Kidney epithelial cell (primary cell): ENCODE data around the gene TRPC4AP. TPM values are rescaled to one million over a fixed set of nuclear protein-coding genes. Genes with fewer than 3 reads are reported as not detected.

Source experiments
- DNase-seq: peaks from one replicate; pipeline ENCODE4 v3.0.0-alpha.2; 2010; ENCODE audit warnings: low read depth
- H3K27me3 ChIP-seq: 2 replicates; pipeline ENCODE4 v1.6.0; 2011; ENCODE audit warnings: low read length; ENCODE audit not compliant: control insufficient read depth, insufficient read depth
- H3K36me3 ChIP-seq: 2 replicates; pipeline ENCODE4 v1.5.1; 2011; ENCODE audit warnings: low read length; ENCODE audit not compliant: control insufficient read depth, insufficient read depth
- H3K4me3 ChIP-seq: 2 replicates; pipeline ENCODE4 v1.5.1; 2011; ENCODE audit warnings: low read depth, mild to moderate bottlenecking, control low read depth, low read length
- total RNA-seq: library from RNA; depleted of rRNA; stranded (reverse); fragments of >200 nt; gene quantifications from 2 replicates; pipeline ENCODE4 v1.2.3, GENCODE V29; 2015
- TF ChIP-seq, protein P1 (sequence below): IDR thresholded peaks from 2 replicates; pipeline ENCODE4 v1.5.1; 2011; ENCODE audit warnings: mild to moderate bottlenecking, moderate library complexity, low read length, control low read depth, inconsistent platforms; ENCODE audit not compliant: insufficient read depth, poor library complexity, severe bottlenecking

The TRPC4AP gene
- total RNA-seq, 1 donor from 2014 or later, result 78.8 TPM

DNA sequence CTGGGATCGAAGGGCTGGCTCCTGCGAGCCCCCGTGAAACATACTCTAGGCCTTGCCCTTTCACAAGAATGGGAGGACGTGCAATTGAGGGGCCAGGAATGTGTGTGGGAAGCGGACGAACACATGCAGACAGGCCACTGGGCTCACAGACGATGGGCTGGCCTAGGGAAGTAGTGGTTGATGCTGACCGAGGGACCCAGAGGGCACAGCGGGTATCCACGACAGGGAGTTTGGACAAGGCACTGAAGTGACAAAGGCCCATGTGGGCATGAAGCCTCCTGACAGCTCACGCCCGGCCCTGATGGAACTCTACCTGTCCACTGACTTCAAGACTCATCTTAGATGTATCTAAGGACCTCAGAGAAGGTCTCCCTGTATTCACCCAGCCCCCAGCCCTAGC is 84.7 kb downstream of the TRPC4AP start:
- no peaks in the 10 kb centered on the region for H3K27me3 ChIP-seq
- TF ChIP-seq, protein P1, sequence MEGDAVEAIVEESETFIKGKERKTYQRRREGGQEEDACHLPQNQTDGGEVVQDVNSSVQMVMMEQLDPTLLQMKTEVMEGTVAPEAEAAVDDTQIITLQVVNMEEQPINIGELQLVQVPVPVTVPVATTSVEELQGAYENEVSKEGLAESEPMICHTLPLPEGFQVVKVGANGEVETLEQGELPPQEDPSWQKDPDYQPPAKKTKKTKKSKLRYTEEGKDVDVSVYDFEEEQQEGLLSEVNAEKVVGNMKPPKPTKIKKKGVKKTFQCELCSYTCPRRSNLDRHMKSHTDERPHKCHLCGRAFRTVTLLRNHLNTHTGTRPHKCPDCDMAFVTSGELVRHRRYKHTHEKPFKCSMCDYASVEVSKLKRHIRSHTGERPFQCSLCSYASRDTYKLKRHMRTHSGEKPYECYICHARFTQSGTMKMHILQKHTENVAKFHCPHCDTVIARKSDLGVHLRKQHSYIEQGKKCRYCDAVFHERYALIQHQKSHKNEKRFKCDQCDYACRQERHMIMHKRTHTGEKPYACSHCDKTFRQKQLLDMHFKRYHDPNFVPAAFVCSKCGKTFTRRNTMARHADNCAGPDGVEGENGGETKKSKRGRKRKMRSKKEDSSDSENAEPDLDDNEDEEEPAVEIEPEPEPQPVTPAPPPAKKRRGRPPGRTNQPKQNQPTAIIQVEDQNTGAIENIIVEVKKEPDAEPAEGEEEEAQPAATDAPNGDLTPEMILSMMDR, result no peak
- H3K4me3 ChIP-seq, result no peak overlapping the region
- peaks cover 5% of the 10 kb centered on the region for H3K36me3 ChIP-seq
- DNase-seq, result no peak

DNA sequence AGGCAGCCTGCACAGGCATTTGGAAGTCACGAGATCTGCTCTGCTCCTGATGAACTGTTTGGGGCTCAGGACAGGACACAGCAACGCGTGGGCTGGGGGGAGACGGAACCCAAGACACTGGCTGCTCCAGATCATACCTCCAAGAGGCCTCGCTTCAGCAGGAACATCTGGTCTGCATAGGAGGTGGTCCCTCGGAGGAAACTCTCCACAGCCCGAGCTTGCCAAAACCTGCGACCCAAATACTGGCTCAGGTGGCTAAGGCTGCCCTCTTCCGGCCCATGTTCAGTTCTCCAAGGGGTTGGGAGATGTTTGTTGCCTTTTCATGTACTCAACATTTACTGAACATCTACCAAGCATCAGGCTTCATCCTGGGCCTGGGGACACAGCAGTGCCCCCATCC is 85.2 kb downstream of the TRPC4AP start:
- Histone ChIP-seq H3K36me3 (peaks cover 5% of the 10 kb centered on the region), H3K27me3 (no peaks in the 10 kb centered on the region), H3K4me3 (no peak overlapping the region)
- TF ChIP-seq, protein P1, result no peak
- no peak for DNase-seq

DNA sequence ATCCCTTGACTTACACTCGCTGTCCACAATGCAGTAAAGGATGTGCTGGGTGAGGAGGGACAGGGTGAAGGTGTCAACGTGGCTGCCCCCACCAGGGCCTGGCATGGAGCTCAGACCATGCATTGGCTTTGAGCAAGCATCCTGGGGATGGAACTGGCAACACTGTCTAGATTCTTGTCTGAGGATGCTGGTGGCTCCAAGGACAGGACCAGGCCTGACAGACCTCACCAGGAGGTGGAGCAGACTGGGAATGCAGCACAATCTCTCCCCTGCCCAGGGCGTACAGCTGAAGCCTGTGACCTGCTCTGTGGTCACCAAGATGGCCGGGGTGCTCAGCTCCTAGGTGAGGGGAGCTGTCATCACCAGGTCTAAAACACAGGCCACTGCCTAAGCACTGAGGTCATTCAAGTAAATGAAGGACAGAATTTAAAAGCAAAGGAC is 86.1 kb downstream of the TRPC4AP start:
- H3K27me3 ChIP-seq, result no peaks in the 10 kb centered on the region
- TF ChIP-seq, protein P1, result no peak
- DNase-seq, result no peak
- H3K36me3 ChIP-seq, result peaks cover 5% of the 10 kb centered on the region
- H3K4me3 ChIP-seq, result no peak overlapping the region

DNA sequence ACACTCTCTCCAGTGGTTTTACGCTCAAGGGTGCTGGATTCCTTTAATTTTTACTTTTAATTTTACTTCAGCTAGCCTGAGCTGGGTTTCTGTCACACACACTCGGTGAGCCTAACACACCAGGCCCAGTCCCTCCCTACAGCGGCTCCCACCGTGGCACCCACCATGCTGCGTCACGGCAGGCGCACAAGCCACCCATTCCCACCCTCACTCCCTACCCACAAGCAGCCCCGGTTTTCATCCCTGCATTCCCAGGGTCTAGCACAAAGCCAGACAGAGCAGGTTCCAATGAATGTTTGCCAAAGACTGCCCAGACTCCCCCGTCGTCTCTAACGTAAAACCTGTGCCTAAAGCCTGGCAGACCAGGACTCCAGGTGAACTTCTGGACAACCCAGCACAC is 86.6 kb downstream of the TRPC4AP start:
- Histone ChIP-seq H3K4me3 (no peak overlapping the region), H3K27me3 (no peaks in the 10 kb centered on the region), H3K36me3 (peaks cover 5% of the 10 kb centered on the region)
- DNase-seq, result no peak
- TF ChIP-seq, protein P1, result no peak

DNA sequence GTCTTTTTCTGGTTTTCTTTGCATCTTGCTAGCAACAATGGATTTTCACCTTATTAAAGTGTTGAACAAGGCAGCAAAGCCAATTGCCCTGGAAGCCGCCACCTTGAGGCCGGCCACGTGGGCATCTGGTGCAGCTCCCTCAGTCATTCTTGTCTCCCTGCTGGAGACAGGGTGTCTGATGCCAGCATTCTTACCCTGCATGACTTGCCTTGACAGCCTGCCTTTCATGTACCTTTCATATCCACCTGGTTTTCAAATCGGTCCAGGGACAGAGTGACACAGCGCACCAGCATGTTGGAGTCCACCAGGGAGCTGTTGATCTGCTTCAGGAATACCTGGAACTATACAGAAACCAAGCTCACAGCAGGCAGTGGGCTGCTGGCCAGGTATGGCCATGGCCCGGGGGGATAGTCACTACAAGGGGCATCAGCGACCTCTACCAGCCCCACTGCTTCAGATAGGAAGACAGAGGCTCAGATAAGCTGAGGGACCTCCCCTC is 87.1 kb downstream of the TRPC4AP start:
- H3K27me3 ChIP-seq, result no peaks in the 10 kb centered on the region
- TF ChIP-seq, protein P1, result no peak
- H3K4me3 ChIP-seq, result no peak overlapping the region
- peaks cover 5% of the 10 kb centered on the region for H3K36me3 ChIP-seq
- DNase-seq, result no peak

DNA sequence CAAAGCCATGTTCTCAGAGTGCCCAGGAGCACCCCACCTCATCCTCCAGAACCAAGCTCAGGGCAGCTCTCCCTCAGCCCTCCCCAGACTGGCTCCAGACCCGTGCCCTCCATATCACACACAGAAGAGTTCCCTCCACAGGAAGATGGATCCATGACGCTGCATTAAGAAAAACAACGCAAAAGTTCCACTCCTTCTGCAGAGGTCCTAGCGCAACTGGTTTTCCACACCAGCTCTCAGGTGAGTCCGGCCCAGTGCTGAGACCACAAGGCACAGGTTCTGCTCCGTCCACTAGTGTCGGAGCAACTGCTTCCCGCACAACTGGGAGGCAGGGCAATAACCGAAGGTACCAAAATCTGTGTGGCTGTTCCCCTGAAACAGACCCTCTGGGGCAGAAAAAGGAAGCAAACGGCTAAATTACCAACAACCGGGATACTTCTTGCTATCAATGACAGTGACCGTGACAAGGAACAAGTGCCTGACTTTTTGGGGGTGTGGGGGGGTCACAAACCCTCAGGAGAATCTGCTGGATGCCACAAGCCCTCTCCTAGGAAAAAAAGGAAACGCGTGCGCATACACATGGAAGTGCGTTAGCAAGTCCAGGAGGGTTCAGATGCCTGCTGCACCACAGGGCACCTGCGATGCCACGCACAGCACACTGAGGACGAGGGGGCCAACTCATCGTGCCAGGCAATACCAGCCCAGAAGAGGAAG is 87.7 kb downstream of the TRPC4AP start:
- no peak overlapping the region for H3K4me3 ChIP-seq
- no peaks in the 10 kb centered on the region for H3K27me3 ChIP-seq
- DNase-seq, result no peak
- H3K36me3 ChIP-seq, result peaks cover 5% of the 10 kb centered on the region
- TF ChIP-seq, protein P1, result no peak
